Liver (tissue), 9 donors: Measurements from ENCODE around the gene VWF. TPM values are rescaled to one million over a fixed set of nuclear protein-coding genes. Genes with fewer than 3 reads are reported as not detected.

Experiments used
- DNase-seq: peaks from one replicate; pipeline ENCODE4 v3.0.0-alpha.2; 2017; ENCODE audit warnings: low spot score
- H3K27ac ChIP-seq, 2 donors: one replicate each; pipeline ENCODE4 v1.7.0; 2013; ENCODE audit warnings: inconsistent platforms in 2 of 2, low read length in 2 of 2, control low read depth in 1 of 2, low read depth in 1 of 2, mild to moderate bottlenecking in 1 of 2
- H3K27me3 ChIP-seq, 4 donors: one replicate each; pipeline versions ENCODE4 v1.6.1 to v1.7.0; 2013; ENCODE audit warnings: low read length in 3 of 4, inconsistent platforms in 1 of 4, mild to moderate bottlenecking in 1 of 4, moderate library complexity in 1 of 4; ENCODE audit not compliant: control insufficient read depth in 4 of 4, insufficient read depth in 4 of 4
- H3K36me3 ChIP-seq, 4 donors: one replicate each; pipeline versions ENCODE4 v1.6.1 to v1.7.0; 2013; ENCODE audit warnings: low read length in 3 of 4, mild to moderate bottlenecking in 3 of 4, low read depth in 1 of 4, moderate library complexity in 1 of 4; ENCODE audit not compliant: control insufficient read depth in 4 of 4, insufficient read depth in 3 of 4
- H3K4me1 ChIP-seq, 4 donors: one replicate each; pipeline versions ENCODE4 v1.6.1 to v1.7.0; 2013; ENCODE audit warnings: low read length in 3 of 4, mild to moderate bottlenecking in 3 of 4, moderate library complexity in 1 of 4; ENCODE audit not compliant: control insufficient read depth in 4 of 4, insufficient read depth in 4 of 4
- H3K4me3 ChIP-seq, 3 donors: one replicate each; pipeline versions ENCODE4 v1.6.1 to v1.7.0; 2013; ENCODE audit warnings: low read length in 3 of 3, control low read depth in 1 of 3, low read depth in 1 of 3, mild to moderate bottlenecking in 1 of 3
- H3K9ac ChIP-seq, 2 donors: one replicate each; pipeline ENCODE4 v1.7.0; 2013; ENCODE audit warnings: low read length in 2 of 2, mild to moderate bottlenecking in 2 of 2, moderate library complexity in 2 of 2, control low read depth in 1 of 2, low read depth in 1 of 2
- H3K9me3 ChIP-seq, 4 donors: one replicate each; pipeline versions ENCODE4 v1.6.1 to v1.7.0; 2013; ENCODE audit warnings: low read length in 3 of 4; ENCODE audit not compliant: control insufficient read depth in 4 of 4
- FOXA1 ChIP-seq: IDR thresholded peaks from 2 replicates; pipeline ENCODE4 v1.6.1; 2016; ENCODE audit warnings: antibody characterized with exemption
- GABPA ChIP-seq, 2 donors: IDR thresholded peaks in 1 of 2; conservative IDR thresholded peaks in 1 of 2; 2 replicates each; pipeline ENCODE4 v1.6.1; 2016; ENCODE audit warnings: antibody characterized with exemption in 2 of 2, mild to moderate bottlenecking in 1 of 2, moderate library complexity in 1 of 2
- HNF4G ChIP-seq: IDR thresholded peaks from 2 replicates; pipeline ENCODE4 v1.6.1; 2016; ENCODE audit warnings: antibody characterized with exemption
- JUND ChIP-seq, 2 donors: IDR thresholded peaks; 2 replicates each; pipeline ENCODE4 v1.6.1; 2016; ENCODE audit warnings: antibody characterized with exemption in 2 of 2
- NR2F2 ChIP-seq: IDR thresholded peaks from 2 replicates; pipeline ENCODE4 v1.6.1; 2016; ENCODE audit warnings: antibody characterized with exemption
- RAD21 ChIP-seq, 2 donors: IDR thresholded peaks; 2 replicates each; pipeline ENCODE4 v1.6.1; 2016; ENCODE audit warnings: antibody characterized with exemption in 2 of 2, mild to moderate bottlenecking in 2 of 2
- RXRA ChIP-seq, 2 donors: IDR thresholded peaks; 2 replicates each; pipeline ENCODE4 v1.6.1; 2017 to 2018; ENCODE audit warnings: antibody characterized with exemption in 2 of 2, mild to moderate bottlenecking in 1 of 2
- TAF1 ChIP-seq: conservative IDR thresholded peaks from 2 replicates; pipeline ENCODE4 v1.6.1; 2016; ENCODE audit warnings: antibody characterized with exemption, mild to moderate bottlenecking
- YY1 ChIP-seq: IDR thresholded peaks from 2 replicates; pipeline ENCODE4 v1.6.1; 2016; ENCODE audit warnings: antibody characterized with exemption, mild to moderate bottlenecking
- WGBS: extraction: QIAGEN DNeasy Blood & Tissue Kit; methylation state at CpG from one replicate; pipeline ENCODE4 v1.1.7; 2013; 5-methylcytosine and 5-hydroxymethylcytosine counted together
- polyA plus RNA-seq, 2 donors: library from polyadenylated mRNA; stranded (reverse) in 1 of 2; unstranded in 1 of 2; fragments of 200-250 nt in 1 of 2; fragments of >200 nt in 1 of 2; fragmentation: Nextera tagmentation in 1 of 2; extraction: Ambion mirVana in 1 of 2; gene quantifications; one replicate each; pipeline versions ENCODE4 v1.2.1 to v1.2.3, GENCODE V29; 2013 to 2015
- total RNA-seq, 2 donors: library from RNA; depleted of rRNA; stranded (reverse); fragments of >200 nt; gene quantifications; one replicate each; pipeline ENCODE4 v1.2.3, GENCODE V29; 2014
- TF ChIP-seq, protein P1 (sequence below): IDR thresholded peaks from 2 replicates; pipeline ENCODE4 v1.6.1; 2016; ENCODE audit warnings: antibody characterized with exemption
- TF ChIP-seq, protein P2 (sequence below): IDR thresholded peaks from 2 replicates; pipeline ENCODE4 v1.6.1; 2016; ENCODE audit warnings: antibody characterized with exemption
- TF ChIP-seq, protein P3 (sequence below): IDR thresholded peaks from 2 replicates; pipeline ENCODE4 v1.6.1; 2016; ENCODE audit warnings: antibody characterized with exemption, mild to moderate bottlenecking
- TF ChIP-seq, protein P4 (sequence below): fragments of 150-350 bp; IDR thresholded peaks from 2 replicates; pipeline ENCODE4 v1.5.1; 2017; ENCODE audit warnings: improper control_type of control experiment, low read depth, low read length; ENCODE audit not compliant: missing input control
- TF ChIP-seq, protein P5 (sequence below): IDR thresholded peaks from 2 replicates; pipeline ENCODE4 v1.6.1; 2016; ENCODE audit warnings: antibody characterized with exemption
- donor health status: healthy.
- donor health status: healthy.
- donor health status: healthy.
- donor health status: healthy.
- donor health status: healthy.

The VWF gene
- total and polyA plus RNA-seq, 4 donors = 2.1 to 10.8 (median 4.0) TPM

DNA sequence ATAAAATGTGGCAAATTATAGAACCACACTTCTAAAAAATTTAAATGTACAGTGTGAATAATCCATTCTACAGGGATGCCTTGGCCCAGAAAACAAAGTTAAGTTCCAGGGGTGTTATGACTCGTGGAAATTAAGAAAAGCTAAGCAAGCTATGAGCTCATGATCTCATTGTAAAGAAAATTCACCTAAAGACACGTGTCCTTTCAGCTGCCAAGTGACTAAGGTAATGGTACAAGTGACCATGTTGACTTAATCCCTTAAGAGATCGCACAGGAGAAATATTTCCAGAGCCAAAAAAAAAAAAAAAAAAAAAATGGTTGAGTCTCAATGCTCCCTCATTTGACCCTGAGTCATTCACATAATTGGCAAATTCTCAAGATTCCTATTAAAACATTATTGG, 128.0 kb downstream of the VWF start:
- H3K36me3 ChIP-seq = no peaks in the 10 kb centered on the region
- no peak for DNase-seq
- H3K27me3 ChIP-seq = no peaks in the 10 kb centered on the region
- H3K9ac ChIP-seq = no peak overlapping the region
- TF ChIP-seq, protein P1, sequence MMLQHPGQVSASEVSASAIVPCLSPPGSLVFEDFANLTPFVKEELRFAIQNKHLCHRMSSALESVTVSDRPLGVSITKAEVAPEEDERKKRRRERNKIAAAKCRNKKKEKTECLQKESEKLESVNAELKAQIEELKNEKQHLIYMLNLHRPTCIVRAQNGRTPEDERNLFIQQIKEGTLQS = no peak
- TF ChIP-seq YY1 (no peak), FOXA1 (no peak), RAD21 (IDR thresholded peaks at IDR 0.05) (no peak)
- TF ChIP-seq, protein P2, sequence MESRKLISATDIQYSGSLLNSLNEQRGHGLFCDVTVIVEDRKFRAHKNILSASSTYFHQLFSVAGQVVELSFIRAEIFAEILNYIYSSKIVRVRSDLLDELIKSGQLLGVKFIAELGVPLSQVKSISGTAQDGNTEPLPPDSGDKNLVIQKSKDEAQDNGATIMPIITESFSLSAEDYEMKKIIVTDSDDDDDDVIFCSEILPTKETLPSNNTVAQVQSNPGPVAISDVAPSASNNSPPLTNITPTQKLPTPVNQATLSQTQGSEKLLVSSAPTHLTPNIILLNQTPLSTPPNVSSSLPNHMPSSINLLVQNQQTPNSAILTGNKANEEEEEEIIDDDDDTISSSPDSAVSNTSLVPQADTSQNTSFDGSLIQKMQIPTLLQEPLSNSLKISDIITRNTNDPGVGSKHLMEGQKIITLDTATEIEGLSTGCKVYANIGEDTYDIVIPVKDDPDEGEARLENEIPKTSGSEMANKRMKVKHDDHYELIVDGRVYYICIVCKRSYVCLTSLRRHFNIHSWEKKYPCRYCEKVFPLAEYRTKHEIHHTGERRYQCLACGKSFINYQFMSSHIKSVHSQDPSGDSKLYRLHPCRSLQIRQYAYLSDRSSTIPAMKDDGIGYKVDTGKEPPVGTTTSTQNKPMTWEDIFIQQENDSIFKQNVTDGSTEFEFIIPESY = no peak
- no peak overlapping the region for H3K27ac ChIP-seq
- no peaks in the 10 kb centered on the region for H3K9me3 ChIP-seq
- WGBS = 89% methylated on average over 3 of the region's 3 CpGs
- no peaks in the 10 kb centered on the region for H3K4me1 ChIP-seq
- H3K4me3 ChIP-seq = no peak overlapping the region

DNA sequence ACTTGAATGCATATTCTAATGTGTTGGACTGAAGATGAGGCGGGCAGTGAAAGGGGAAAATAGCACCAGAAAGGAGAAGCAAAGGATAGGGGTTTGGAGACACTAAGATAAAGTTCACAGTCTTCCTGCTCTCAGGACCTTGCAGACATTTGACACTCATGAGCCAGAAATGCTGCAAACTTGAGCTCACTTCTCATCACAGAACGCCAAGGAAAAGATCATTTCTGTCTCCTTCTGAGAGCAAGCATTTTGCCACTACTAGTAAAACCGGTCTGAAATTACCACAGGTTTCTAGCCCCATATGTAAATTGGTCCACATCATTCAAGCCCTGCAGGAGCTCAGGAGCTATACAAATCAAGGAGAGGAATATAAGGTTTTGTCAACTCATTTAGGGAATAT, 134.8 kb downstream of the VWF start:
- H3K9ac ChIP-seq = no peak overlapping the region
- TF ChIP-seq NR2F2 = no peak
- TF ChIP-seq, protein P3, sequence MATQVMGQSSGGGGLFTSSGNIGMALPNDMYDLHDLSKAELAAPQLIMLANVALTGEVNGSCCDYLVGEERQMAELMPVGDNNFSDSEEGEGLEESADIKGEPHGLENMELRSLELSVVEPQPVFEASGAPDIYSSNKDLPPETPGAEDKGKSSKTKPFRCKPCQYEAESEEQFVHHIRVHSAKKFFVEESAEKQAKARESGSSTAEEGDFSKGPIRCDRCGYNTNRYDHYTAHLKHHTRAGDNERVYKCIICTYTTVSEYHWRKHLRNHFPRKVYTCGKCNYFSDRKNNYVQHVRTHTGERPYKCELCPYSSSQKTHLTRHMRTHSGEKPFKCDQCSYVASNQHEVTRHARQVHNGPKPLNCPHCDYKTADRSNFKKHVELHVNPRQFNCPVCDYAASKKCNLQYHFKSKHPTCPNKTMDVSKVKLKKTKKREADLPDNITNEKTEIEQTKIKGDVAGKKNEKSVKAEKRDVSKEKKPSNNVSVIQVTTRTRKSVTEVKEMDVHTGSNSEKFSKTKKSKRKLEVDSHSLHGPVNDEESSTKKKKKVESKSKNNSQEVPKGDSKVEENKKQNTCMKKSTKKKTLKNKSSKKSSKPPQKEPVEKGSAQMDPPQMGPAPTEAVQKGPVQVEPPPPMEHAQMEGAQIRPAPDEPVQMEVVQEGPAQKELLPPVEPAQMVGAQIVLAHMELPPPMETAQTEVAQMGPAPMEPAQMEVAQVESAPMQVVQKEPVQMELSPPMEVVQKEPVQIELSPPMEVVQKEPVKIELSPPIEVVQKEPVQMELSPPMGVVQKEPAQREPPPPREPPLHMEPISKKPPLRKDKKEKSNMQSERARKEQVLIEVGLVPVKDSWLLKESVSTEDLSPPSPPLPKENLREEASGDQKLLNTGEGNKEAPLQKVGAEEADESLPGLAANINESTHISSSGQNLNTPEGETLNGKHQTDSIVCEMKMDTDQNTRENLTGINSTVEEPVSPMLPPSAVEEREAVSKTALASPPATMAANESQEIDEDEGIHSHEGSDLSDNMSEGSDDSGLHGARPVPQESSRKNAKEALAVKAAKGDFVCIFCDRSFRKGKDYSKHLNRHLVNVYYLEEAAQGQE = no peak
- no peak for TF ChIP-seq JUND (IDR thresholded peaks at IDR 0.05)
- TF ChIP-seq, protein P4, sequence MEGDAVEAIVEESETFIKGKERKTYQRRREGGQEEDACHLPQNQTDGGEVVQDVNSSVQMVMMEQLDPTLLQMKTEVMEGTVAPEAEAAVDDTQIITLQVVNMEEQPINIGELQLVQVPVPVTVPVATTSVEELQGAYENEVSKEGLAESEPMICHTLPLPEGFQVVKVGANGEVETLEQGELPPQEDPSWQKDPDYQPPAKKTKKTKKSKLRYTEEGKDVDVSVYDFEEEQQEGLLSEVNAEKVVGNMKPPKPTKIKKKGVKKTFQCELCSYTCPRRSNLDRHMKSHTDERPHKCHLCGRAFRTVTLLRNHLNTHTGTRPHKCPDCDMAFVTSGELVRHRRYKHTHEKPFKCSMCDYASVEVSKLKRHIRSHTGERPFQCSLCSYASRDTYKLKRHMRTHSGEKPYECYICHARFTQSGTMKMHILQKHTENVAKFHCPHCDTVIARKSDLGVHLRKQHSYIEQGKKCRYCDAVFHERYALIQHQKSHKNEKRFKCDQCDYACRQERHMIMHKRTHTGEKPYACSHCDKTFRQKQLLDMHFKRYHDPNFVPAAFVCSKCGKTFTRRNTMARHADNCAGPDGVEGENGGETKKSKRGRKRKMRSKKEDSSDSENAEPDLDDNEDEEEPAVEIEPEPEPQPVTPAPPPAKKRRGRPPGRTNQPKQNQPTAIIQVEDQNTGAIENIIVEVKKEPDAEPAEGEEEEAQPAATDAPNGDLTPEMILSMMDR = no peak
- TF ChIP-seq, protein P5, sequence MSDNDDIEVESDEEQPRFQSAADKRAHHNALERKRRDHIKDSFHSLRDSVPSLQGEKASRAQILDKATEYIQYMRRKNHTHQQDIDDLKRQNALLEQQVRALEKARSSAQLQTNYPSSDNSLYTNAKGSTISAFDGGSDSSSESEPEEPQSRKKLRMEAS = no peak
- TF ChIP-seq, protein P1 = no peak
- TF ChIP-seq, protein P2 = no peak
- TF ChIP-seq GABPA (IDR thresholded peaks at IDR 0.05 in 1 of 2, conservative IDR thresholded peaks at IDR 0.05 in 1 of 2) = no peak
- no peak for TF ChIP-seq HNF4G
- TF ChIP-seq RXRA (IDR thresholded peaks at IDR 0.05) = no peak
- no peak for TF ChIP-seq TAF1
- TF ChIP-seq FOXA1 = no peak
- WGBS = 90% methylated on average over 3 of the region's 3 CpGs

More for the DNA sequence above, 134.8 kb downstream of the VWF start:
- Histone ChIP-seq H3K27ac (no peak overlapping the region), H3K36me3 (no peaks in the 10 kb centered on the region), H3K9me3 (no peaks in the 10 kb centered on the region), H3K27me3 (no peaks in the 10 kb centered on the region), H3K4me1 (peaks cover 0 to 4% (median 0%) of the 10 kb centered on the region in 4 donors), H3K4me3 (no peak overlapping the region)
- no peak for DNase-seq
